GM19328 (cell line): ENCODE results near the gene PRKAG2.

ENCODE experiments used
- ATAC-seq: cut with Tn5 transposase; IDR thresholded peaks from one replicate; pipeline ENCODE4 v1.9.1; 2021; ENCODE audit warnings: mild to moderate bottlenecking, moderate library complexity; ENCODE audit not compliant: unreplicated experiment

Gene PRKAG2

DNA sequence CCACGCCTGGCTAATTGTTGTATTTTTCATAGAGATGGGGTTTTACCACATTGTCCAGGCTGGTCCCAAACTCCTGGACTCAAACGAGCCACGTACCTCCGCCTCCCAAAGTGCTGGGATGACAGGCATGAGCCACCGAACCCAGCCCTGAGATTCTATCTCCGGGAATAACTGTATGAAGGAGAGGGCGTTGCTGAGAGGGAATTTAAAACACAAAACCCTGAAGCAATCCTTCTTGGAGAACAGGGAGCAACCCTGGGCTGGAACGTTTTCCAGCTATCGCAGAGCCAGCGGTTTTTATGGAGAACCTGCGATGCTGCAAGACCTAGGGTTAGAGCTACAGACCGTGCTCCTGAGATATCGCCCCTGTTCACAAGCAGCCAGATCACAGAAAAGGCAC lies 144.6 kb downstream of the PRKAG2 start:
- ATAC-seq, result no peak

DNA sequence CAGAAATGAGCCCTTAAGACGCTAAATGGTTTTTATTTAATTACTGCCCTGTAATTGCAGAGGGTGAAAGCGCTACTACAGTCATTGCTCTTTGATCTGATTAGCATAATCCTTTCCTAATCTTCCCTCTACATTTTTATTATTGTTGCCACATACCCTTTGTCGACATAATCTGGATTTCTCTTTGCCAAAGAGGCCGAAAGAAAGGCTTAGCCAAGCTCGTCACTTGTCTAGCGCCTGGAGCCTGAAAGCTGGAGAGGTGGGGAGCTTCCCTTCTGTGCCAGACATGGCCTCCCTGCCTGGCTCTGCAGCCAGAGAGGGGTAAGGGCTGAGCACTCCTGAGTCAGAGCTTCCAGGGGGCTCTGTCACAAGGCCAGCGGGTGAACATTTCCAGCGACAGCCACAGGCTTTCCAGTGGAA lies 145.9 kb downstream of the PRKAG2 start:
- ATAC-seq, result no peak

DNA sequence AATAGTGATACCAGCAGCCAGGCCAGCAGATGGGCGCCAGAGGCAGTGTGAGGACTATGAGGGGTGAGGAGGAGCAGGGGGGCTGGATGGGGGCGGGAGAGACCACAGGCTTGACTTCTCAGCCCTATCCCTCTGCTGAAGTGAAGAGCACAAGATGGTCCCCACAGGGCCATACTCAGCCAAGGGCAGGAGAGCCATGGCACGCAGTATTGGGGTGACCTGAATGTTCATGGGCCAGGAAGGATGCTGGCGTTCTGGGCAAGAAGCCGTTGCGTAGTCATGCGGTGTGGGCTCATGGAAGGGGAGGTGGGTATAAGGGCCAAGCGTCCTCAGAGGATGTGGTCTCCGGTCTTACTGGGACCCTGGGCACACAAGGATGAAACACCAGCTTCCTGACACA lies 146.3 kb downstream of the PRKAG2 start:
- no peak for ATAC-seq

DNA sequence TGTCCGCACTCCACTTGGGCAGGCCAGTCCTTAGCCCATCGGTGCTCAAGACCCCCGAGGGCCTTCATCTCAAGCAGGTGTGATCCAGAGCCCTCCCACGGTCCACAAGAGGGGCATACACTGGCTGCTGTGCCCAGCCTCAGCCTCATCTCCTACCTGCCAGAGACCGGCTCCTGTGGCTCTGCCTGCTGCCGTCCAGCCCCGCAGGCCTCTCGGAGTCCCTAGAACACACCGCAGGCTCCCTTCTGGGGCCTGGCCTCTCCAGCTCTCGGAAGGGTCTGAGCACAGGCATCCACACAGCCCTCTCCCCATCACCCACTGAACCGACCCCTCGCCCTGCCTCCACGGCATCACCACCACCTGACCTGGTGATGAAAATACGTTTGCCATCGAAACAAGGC lies 147.4 kb downstream of the PRKAG2 start:
- ATAC-seq, result no peak

- no peak for ATAC-seq
Measured at GRCh38 chr7:151728746-151729145, 148.2 kb downstream of the PRKAG2 start.

DNA sequence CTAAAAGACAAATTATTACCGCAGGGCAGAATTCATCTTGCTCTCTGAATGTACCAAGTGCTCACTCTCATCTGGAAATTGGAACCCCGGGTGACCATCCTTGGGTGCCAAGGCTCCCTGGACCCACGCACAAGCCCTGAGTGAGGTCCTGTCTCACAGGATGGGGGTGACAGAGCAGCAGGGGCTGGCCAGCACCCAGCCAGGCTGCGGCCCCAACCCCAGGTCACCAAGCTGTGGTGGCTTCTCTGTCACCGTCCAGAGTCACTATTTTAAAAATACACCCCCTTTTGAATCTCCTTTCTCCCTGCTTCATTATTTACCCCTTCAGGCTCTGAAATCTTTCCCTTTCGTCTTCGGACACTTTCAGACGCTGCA lies 148.6 kb downstream of the PRKAG2 start:
- ATAC-seq, result no peak

DNA sequence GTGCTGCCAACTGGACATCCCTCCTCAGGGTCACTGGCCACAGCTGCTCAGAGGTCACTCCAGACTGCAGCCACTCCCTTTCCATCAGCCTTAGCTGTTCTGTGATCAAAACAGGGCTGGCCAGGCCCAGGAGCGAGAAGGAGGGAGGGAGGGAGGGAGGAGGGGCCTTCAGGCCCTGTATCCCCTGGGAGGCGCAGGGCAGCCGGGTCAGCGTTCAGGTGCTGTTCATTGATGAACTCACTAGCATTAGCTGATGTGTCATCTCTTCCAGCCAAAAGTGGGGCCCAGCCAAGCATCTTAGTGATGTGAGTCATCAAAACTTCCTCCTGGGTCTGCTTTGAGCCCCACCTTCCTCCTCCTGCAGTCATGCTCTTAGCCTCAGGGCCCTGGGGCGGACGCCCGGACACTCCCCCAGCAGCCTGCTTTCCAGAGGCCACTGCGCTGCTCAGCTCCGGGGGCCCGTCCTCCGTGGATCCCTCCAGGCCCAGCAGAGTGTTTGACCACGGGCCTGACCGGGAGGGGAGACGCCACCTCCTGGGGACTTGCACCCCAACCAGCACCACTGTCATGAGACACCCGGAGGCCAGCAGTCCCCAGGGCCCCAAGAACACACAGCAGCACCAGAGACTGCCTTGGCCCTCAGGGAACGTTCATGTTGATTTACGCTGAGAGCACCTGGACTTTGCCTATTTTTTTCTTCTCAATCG lies 149.2 kb downstream of the PRKAG2 start:
- no peak for ATAC-seq

GRCh38 chr7:151726652-151727578 lies 150.0 kb downstream of the PRKAG2 start:
- ATAC-seq, result no peak

DNA sequence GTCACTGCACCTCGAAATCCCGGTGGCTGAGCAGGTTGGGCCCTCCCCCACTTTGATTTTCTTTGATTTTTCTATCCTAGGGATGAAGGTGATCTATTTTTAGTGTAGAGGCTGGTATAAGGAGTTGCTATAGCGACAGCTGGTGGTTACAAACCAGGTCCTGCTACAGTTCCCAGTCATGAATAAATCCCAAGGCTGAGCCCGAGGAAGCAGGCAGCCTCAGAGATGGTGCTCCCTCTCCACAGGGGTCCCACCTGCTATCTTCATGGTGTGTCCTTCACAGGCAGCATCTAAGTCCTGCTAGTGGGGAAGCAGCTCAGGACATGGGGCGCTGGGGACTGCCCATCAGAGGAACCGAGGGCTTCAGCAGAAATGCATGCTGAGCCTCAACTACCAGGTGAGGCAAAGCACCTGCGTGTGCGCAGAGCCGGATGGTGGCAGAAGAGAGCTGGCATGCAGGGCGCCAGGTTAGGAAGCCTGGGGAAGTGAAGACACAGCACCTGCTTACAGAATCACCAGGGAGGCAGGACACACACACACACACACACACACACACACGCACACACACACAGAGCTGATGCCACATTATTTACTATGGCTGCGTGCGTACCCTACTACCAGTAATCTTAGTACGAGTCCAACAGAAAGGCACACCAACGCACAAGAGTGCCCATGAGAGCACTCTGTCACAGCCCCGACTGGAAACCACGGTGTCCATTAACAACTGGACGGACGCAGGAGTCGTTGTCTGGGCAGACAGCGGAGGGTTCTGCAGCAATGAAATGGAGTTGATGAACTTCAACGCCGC lies 150.9 kb downstream of the PRKAG2 start:
- ATAC-seq, result no peak

DNA sequence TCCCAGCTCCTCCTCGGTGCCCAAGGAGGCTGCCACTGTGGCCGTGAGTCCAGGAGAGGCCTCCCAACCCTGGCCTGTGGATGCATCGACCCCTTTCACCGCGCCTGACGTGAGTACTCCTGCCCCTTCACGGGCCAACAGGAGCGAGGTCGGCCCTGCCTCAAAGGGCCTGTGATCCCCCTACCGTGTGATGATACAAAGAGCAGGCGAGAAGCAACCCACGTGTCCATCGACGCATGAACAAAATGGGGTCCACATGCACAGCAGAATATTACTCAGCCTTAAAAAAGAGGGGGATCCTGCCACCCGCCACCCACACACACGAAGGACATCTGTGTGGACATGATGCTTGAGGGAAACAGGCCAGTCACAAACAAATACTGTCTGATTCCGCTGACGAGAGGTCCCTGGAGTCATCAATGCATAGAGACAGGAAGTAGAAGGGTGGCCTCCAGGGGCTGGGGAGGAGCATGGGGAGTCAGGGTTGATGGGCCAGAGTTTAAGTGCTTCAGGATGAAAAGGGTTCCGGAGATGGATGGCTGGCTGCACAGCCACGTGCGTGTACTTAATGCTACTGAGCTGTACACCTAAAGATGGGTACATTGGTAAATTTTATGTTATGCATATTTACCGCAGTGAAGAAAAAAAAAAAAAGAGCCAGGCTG lies 151.9 kb downstream of the PRKAG2 start:
- ATAC-seq, result no peak

GRCh38 chr7:151724250-151724915 lies 152.5 kb downstream of the PRKAG2 start:
- ATAC-seq, result no peak

- no peak for ATAC-seq
Measured at GRCh38 chr7:151723321-151723720, 153.6 kb downstream of the PRKAG2 start.

DNA sequence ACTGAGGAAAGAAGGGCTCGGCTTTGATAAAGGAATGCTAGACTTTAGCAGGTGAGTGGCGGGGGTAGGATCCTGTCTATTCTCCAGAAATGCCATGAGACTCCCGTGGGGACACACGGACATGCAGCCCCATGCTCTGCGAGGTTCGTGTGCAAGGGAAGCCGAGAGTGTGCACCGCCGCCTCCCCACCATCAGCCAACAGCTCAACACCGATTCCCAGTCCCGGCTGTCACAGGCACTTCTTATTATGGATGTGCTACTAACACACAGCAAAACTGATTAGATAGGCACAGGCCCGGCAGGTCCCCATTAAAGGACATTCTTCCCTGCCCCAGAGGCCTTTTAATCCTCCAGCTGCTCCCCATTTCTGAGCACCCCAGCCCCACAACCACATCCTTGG lies 154.4 kb downstream of the PRKAG2 start:
- no peak for ATAC-seq

- ATAC-seq, result no peak
Measured at GRCh38 chr7:151721694-151722093, 155.2 kb downstream of the PRKAG2 start.

GRCh38 chr7:151721236-151721635 lies 155.7 kb downstream of the PRKAG2 start:
- no peak for ATAC-seq

DNA sequence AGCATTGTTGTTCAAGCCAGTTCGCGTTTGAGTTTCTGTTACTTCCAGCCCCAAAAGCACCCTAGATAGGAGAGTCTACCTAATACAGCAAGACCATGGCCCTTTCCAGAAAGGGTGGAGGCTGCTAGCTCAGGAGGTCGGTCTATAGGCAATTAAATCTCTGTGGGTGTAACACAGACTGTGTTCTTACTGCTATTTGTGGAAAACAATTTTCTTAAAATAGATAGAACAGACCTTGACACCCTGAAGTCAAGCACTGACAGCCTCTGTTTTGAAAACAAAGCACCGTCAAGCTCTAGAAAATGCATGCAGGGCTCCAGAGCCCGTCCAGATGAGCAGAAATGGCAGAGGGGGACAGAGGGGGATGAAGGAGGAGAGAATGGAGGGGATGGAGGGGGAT lies 156.6 kb downstream of the PRKAG2 start:
- ATAC-seq, result no peak

DNA sequence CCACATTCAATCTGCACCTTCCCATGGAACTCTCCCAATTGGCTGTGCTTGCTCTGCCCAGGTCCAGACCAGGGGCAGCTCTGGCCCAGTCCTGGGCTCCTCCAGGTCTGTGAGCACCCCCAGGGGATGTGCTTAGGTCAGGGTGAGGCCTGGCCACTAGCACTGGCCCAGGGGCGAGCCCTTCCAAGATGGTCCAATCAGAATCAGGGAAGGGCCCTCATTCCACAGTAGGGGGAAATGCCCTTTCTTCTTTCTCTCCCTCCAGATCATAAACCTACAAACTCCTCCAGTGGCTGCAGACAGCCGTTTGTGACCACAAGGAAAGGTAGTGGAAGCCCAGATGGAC lies 157.0 kb downstream of the PRKAG2 start:
- ATAC-seq, result no peak

DNA sequence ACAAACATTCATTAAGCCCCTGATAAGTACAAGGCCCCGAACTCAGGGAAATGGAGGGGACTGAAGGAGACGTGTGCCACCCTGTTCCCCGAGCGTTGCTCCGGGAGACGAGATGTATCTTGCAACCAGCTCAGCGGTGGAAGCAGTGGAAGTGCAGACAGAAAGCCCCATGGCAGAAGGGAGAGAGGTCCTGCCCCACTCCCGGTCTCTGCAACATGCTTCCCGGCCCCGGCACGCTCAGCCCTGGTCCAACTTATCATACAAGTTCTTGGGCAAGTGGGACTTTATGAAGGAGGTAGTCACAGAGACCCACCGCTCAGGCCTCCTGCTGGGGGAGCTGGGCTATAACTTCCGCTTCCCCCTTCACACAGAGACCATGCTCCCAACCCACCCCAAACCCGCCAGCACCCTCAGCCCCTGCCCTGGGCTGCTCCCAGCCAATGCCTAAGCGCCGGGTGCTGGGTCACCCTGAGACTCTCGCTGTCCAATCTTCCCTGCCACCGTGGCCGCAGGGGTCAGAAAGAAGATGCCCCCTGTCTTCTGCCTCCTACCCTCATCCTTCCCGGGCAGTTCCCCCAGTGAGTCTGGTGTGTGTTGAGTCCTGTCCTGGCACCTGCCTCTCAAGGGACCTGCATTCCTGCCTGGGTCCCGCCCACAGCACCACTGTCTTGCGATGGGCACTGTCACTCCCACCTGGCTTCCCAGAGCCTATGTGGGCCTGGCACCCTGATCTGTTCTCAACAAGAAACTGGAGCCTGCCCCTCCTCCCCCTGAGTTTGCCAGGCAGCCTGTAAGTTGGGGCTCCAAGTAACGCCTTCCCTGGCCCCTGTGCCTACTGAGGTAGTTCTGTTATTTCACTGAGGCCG lies 157.7 kb downstream of the PRKAG2 start:
- ATAC-seq, result no peak

DNA sequence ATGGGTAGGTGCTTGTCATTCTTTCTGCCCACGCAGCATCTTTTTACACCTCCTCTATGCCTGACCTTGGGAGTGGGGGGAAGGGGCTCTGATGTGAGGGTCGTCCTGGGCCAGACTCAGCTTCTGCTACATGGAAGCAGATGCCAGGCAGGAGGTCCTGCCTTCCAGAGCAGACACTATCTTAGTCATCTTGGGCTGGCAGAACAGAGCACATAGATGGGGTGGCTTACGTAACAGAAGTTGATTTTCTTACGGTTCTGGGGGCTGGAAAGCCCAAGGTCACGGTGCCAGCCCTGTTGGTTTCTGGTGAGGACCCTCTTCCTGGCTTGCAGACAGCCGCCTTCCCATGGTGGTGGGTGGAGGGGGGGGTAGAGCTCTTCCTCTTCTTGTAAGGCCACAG lies 159.0 kb downstream of the PRKAG2 start:
- no peak for ATAC-seq

GRCh38 chr7:151717415-151717814 lies 159.5 kb downstream of the PRKAG2 start:
- no peak for ATAC-seq
